ENCODE results near the gene PFKFB4.

The PFKFB4 gene

DNA sequence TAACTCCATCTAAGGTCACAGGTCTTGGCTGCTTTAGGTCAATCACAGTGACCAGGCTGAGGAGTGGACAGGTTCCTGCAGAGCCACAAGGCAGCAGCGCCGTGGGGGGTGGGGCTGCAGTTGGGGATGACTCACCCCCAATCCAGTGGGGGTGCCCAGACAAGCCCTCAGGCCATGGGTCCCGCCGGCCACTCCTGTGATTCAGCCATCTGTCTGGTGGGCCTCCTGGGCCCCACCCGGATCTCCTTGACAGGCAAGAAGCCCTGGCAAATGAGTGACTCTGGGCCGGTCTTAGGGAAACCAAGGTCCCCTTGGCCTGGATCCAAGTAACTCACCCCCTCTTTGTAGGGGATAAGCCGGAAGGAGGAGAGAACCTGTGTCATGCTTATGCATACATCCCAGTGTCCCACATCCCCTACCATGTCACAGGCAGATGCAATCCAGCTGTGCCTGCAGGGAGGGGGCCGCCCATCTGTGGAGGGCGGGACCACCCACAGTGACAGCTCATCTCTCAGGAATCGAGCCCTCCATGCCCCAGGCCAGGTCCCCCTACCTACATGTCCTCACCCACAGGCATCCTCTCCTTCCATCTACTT is 39.0 kb upstream of the PFKFB4 start:
- Histone ChIP-seq H3K79me2 (ENCODE audit: insufficient read depth, low read length) (no peaks in the 10 kb centered on the region), H3K4me1 (ENCODE audit: insufficient read depth, low read length, severe bottlenecking) (no peaks in the 10 kb centered on the region), H3K27ac (ENCODE audit: low read depth, low read length, poor library complexity, severe bottlenecking) (no peak overlapping the region), H4K20me1 (ENCODE audit: insufficient read depth, low read length) (no peaks in the 10 kb centered on the region), H2AFZ (ENCODE audit: low read length) (no peak overlapping the region), H3K36me3 (ENCODE audit: insufficient read depth, low read length) (peaks cover 34% of the 10 kb centered on the region), H3K4me2 (ENCODE audit: low read length) (no peak overlapping the region), H3K9ac (ENCODE audit: low read length) (no peak overlapping the region), H3F3A (ENCODE audit: insufficient read depth, low read length) (no peaks in the 10 kb centered on the region), H3K4me3 (ENCODE audit: low read depth, low read length, poor library complexity, severe bottlenecking) (no peak overlapping the region), H3K27me3 (ENCODE audit: insufficient read depth, low read length) (peaks cover 22% of the 10 kb centered on the region), H3K9me3 (ENCODE audit: low read length) (no peaks in the 10 kb centered on the region), H3K9me2 (ENCODE audit: low read depth, low read length) (no peaks in the 10 kb centered on the region)
- no peak for TF ChIP-seq EZH2 (IDR thresholded peaks at IDR 0.05; ENCODE audit: borderline replicate concordance, low read length)
- TF ChIP-seq, protein P1, sequence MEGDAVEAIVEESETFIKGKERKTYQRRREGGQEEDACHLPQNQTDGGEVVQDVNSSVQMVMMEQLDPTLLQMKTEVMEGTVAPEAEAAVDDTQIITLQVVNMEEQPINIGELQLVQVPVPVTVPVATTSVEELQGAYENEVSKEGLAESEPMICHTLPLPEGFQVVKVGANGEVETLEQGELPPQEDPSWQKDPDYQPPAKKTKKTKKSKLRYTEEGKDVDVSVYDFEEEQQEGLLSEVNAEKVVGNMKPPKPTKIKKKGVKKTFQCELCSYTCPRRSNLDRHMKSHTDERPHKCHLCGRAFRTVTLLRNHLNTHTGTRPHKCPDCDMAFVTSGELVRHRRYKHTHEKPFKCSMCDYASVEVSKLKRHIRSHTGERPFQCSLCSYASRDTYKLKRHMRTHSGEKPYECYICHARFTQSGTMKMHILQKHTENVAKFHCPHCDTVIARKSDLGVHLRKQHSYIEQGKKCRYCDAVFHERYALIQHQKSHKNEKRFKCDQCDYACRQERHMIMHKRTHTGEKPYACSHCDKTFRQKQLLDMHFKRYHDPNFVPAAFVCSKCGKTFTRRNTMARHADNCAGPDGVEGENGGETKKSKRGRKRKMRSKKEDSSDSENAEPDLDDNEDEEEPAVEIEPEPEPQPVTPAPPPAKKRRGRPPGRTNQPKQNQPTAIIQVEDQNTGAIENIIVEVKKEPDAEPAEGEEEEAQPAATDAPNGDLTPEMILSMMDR (IDR thresholded peaks at IDR 0.05; ENCODE audit: low read length), result no peak

DNA sequence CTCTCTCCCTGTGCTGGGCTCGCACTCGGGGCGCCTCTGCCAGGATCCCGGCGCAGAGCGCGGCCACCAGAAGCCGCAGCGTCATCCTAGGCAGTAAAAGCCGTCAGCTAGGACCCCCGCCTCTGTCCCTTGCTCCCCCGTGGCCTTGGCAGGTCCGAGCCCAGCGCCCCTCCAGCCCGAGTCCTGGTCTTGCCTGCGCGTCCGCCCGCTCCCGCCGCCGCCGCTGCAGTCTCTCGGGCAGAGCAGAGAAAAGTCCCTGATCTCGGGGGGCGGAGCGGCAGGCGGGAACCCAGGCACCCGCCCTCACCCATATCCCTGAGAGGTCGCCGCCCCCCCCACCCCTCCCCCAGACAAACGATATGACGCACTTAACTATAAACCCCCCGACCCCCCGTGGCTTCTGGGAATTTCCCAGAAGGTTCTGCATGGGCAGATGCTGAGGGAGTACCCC is 38.5 kb upstream of the PFKFB4 start, which contains the start of gene COL7A1:
TSS of gene COL7A1 (minus strand) at position 255 of the 451 bp plus-strand sequence. CDS start at position 85, 170 bp downstream.
- Histone ChIP-seq H3K27me3 (ENCODE audit: insufficient read depth, low read length) (peaks cover 22% of the 10 kb centered on the region), H3K9me3 (ENCODE audit: low read length) (no peaks in the 10 kb centered on the region), H3K36me3 (ENCODE audit: insufficient read depth, low read length) (peaks cover 29% of the 10 kb centered on the region), H3K4me3 (ENCODE audit: low read depth, low read length, poor library complexity, severe bottlenecking) (no peak within 1 kb of the TSS), H4K20me1 (ENCODE audit: insufficient read depth, low read length) (no peaks in the 10 kb centered on the region), H3K27ac (ENCODE audit: low read depth, low read length, poor library complexity, severe bottlenecking) (no peak within 1 kb of the TSS), H3K4me2 (ENCODE audit: low read length) (no peak within 1 kb of the TSS), H2AFZ (ENCODE audit: low read length) (no peak within 1 kb of the TSS), H3K4me1 (ENCODE audit: insufficient read depth, low read length, severe bottlenecking) (no peaks in the 10 kb centered on the region), H3F3A (ENCODE audit: insufficient read depth, low read length) (no peaks in the 10 kb centered on the region), H3K9ac (ENCODE audit: low read length) (no peak within 1 kb of the TSS), H3K9me2 (ENCODE audit: low read depth, low read length) (no peaks in the 10 kb centered on the region), H3K79me2 (ENCODE audit: insufficient read depth, low read length) (no peaks in the 10 kb centered on the region)
- TF ChIP-seq EZH2 (IDR thresholded peaks at IDR 0.05; ENCODE audit: borderline replicate concordance, low read length), result no peak
- TF ChIP-seq, protein P1 (IDR thresholded peaks at IDR 0.05; ENCODE audit: low read length), result no peak

DNA sequence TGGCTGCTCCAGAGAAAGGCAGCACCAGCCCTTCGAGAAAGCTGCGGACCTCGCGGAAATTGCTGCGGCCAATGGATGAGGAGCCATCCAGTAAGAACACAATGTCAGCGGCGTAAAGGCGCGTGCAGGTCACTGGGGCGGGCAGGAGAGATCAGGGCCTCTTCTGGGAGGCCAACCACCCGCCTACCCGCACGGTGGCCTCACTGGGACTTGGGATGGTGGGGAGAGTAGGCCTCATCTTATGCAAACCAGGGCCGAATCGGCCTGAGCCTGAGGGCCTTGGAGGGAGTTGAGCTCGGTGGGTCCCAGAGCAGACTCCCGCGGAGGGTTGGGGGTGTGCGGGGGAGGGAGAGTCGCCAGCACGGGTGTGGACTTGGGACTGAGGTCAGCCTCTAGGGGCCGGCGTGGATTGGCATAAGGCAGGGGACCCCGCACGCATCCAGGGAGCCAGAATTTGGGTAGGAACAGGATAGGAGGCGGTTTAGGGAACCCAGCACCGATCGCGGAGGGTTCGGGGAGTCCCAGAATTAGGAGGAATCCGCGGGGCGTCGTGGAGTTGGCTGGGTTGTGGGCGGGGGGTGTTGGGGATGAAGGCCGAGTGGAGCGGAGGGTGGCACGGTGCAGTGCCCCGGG is 37.9 kb upstream of the PFKFB4 start:
- Histone ChIP-seq H3K9me3 (ENCODE audit: low read length) (no peaks in the 10 kb centered on the region), H3K27me3 (ENCODE audit: insufficient read depth, low read length) (peaks cover 22% of the 10 kb centered on the region), H3K4me3 (ENCODE audit: low read depth, low read length, poor library complexity, severe bottlenecking) (no peak overlapping the region), H3K79me2 (ENCODE audit: insufficient read depth, low read length) (no peaks in the 10 kb centered on the region), H2AFZ (ENCODE audit: low read length) (no peak overlapping the region), H3K4me1 (ENCODE audit: insufficient read depth, low read length, severe bottlenecking) (no peaks in the 10 kb centered on the region), H3K36me3 (ENCODE audit: insufficient read depth, low read length) (peaks cover 23% of the 10 kb centered on the region; the same call in 1 of the 2 replicates), H3F3A (ENCODE audit: insufficient read depth, low read length) (no peaks in the 10 kb centered on the region), H3K4me2 (ENCODE audit: low read length) (no peak overlapping the region), H3K9me2 (ENCODE audit: low read depth, low read length) (no peaks in the 10 kb centered on the region), H4K20me1 (ENCODE audit: insufficient read depth, low read length) (no peaks in the 10 kb centered on the region), H3K9ac (ENCODE audit: low read length) (no peak overlapping the region), H3K27ac (ENCODE audit: low read depth, low read length, poor library complexity, severe bottlenecking) (no peak overlapping the region)
- no peak for TF ChIP-seq EZH2 (IDR thresholded peaks at IDR 0.05; ENCODE audit: borderline replicate concordance, low read length)
- TF ChIP-seq, protein P1 (IDR thresholded peaks at IDR 0.05; ENCODE audit: low read length), result no peak

Measured in OCI-LY1 (cell line).